ENCODE results near the gene EXD3. TPM values are rescaled to one million over a fixed set of nuclear protein-coding genes. Genes with fewer than 3 reads are reported as not detected.

The EXD3 gene
- total RNA-seq, 1 donor from 2014 or later = 19.5 TPM

- no peaks in the 10 kb centered on the region for H3K9me3 Mint-ChIP-seq
- no peak for DNase-seq (ENCODE audit: extremely low spot score, unreplicated experiment)
- no peaks in the 10 kb centered on the region for H3K27me3 Mint-ChIP-seq
- H3K4me3 Mint-ChIP-seq = no peak overlapping the region
- H3K4me1 Mint-ChIP-seq (ENCODE audit: unreplicated experiment) = no peaks in the 10 kb centered on the region
- TF ChIP-seq CTCF (conservative IDR thresholded peaks at IDR 0.05) = no peak
- H3K36me3 Mint-ChIP-seq = no peaks in the 10 kb centered on the region
- H3K27ac Mint-ChIP-seq = no peak overlapping the region
Measured at GRCh38 chr9:137383784-137384756, 38.9 kb downstream of the EXD3 start.

GRCh38 chr9:137383081-137383783 is 39.7 kb downstream of the EXD3 start:
- TF ChIP-seq CTCF (conservative IDR thresholded peaks at IDR 0.05) = no peak
- H3K4me1 Mint-ChIP-seq (ENCODE audit: unreplicated experiment) = no peaks in the 10 kb centered on the region
- DNase-seq (ENCODE audit: extremely low spot score, unreplicated experiment) = no peak
- no peaks in the 10 kb centered on the region for H3K9me3 Mint-ChIP-seq
- H3K27me3 Mint-ChIP-seq = no peaks in the 10 kb centered on the region
- no peak overlapping the region for H3K27ac Mint-ChIP-seq
- no peak overlapping the region for H3K4me3 Mint-ChIP-seq
- no peaks in the 10 kb centered on the region for H3K36me3 Mint-ChIP-seq

- Mint-ChIP-seq H3K27ac (no peak overlapping the region), H3K27me3 (no peaks in the 10 kb centered on the region), H3K4me3 (no peak overlapping the region), H3K4me1 (ENCODE audit: unreplicated experiment) (no peaks in the 10 kb centered on the region), H3K36me3 (no peaks in the 10 kb centered on the region), H3K9me3 (no peaks in the 10 kb centered on the region)
- no peak for DNase-seq (ENCODE audit: extremely low spot score, unreplicated experiment)
- no peak for TF ChIP-seq CTCF (conservative IDR thresholded peaks at IDR 0.05)
Measured at GRCh38 chr9:137382444-137383080, 40.4 kb downstream of the EXD3 start.

GRCh38 chr9:137381501-137382443 is 41.2 kb downstream of the EXD3 start:
- H3K9me3 Mint-ChIP-seq = no peaks in the 10 kb centered on the region
- H3K27ac Mint-ChIP-seq = no peak overlapping the region
- no peaks in the 10 kb centered on the region for H3K27me3 Mint-ChIP-seq
- no peak for TF ChIP-seq CTCF (conservative IDR thresholded peaks at IDR 0.05)
- no peaks in the 10 kb centered on the region for H3K4me1 Mint-ChIP-seq (ENCODE audit: unreplicated experiment)
- DNase-seq (ENCODE audit: extremely low spot score, unreplicated experiment) = no peak
- H3K4me3 Mint-ChIP-seq = no peak overlapping the region
- H3K36me3 Mint-ChIP-seq = no peaks in the 10 kb centered on the region

GRCh38 chr9:137380606-137381005 is 42.4 kb downstream of the EXD3 start:
- Mint-ChIP-seq H3K4me1 (ENCODE audit: unreplicated experiment) (no peaks in the 10 kb centered on the region), H3K27ac (no peak overlapping the region), H3K36me3 (no peaks in the 10 kb centered on the region), H3K9me3 (no peaks in the 10 kb centered on the region), H3K4me3 (no peak overlapping the region), H3K27me3 (no peaks in the 10 kb centered on the region)
- TF ChIP-seq CTCF (conservative IDR thresholded peaks at IDR 0.05) = no peak
- DNase-seq (ENCODE audit: extremely low spot score, unreplicated experiment) = no peak
